IPS DF 19.7 (cell line): ENCODE results near the gene TRIM34.
"Not testable (repeated sequence)": the region's sequence is repeated elsewhere in the genome, so short reads cannot be mapped to it uniquely, and the experiment has no call there.

ENCODE experiments used
- DNase-seq: peaks from one replicate; pipeline ENCODE4 v3.0.0-alpha.2; 2013; ENCODE audit warnings: low read depth, low spot score

Gene TRIM34

DNA sequence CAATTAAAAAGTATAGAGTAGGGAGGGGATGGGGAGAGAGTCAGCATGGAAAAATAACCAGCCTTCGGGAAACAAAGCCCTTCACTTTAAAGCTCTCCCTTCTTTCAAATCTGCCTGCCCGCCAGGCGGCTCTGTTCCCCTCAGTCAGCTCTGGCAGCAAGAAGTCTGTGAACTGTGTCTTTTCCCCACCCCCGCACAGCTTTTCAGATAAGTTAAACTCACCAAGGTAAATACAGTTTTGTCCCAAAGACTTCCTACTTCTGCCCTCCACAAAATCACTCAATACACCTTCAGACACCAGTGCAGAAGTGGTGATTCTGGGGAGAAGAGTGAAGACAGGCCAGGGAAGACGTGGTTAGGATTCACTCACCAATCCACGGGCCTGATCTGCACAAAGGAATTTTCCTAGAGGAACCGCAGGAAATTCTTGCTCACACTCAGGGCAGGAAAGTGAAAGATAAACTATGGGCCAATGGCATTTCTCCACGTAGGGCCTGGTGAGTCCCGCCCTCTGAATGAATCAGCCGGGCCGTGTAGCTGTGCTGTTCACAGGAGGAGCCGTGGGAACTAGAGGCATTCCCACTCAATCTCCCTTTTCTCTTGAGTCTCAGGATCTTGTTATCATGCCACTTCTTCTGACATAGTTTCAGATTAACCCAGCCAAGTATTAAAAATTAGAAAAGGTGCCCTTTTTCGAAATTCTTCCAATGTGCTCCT lies 60.0 kb downstream of the TRIM34 start, which contains the start of gene TRIM5:
TSS of gene TRIM5 (minus strand) at position 429 of the 717 bp plus-strand sequence. CDS start 4,897 bp downstream, outside the sequence.
- peak; percentile 74 for DNase-seq

DNA sequence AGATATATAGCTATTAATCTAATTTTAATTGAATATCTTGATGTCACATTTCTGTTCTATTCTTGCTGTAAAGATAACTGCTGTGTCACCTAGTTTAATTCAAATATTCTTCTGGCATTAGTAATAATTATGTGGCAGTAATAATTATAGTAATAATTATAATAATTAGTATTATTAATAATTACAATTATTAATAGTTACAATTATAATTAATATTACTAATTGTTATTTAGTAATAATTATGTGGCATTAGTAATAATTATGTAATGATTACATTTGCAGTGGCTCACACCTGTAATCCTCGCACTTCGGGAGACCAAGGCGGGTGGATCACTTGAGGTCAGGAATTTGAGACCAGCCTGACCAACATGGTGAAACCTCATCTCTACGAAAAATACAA lies 61.6 kb downstream of the TRIM34 start:
- no peak for DNase-seq

DNA sequence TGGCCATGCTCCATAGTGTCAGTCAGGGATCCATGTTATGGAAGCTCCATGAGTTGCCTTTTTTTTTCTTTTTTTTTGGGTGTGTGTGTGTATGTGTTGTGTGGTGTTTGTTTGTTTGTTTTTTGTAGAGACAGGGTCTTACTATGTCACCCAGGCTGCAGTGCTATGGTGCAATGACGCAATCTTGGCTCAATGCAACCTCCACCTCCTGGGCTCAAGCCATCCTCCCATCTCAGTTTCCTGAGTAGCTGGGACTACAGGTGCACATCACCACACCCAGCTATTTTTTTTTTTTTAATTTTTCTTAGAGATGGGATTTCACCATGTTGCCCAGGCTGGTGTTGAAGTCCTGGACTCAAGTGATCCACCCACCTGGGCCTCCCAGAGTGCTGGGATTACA lies 63.7 kb downstream of the TRIM34 start:
- DNase-seq = no peak

DNA sequence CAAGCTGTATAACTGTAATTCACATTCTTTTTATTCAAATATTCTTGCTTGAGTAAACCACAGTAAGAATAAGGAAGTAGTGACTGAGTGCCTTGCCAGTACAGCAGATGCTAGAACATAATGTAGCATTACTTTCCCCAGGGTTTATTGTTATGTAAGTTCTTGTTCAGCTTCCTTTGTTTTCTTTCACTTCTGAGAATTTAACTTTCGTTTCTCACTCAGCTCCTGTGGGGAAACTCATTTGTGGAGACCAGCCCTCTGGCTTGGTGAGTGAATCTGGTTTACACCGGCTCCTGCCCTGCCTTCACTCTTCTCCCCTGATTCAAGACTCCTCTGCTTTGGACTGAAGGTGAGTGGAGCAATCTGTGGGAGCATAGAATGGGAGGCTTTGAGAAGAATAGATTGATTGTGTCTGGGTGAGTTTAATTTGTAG lies 64.8 kb downstream of the TRIM34 start, which contains the start of gene TRIM22:
TSS of gene TRIM22 (plus strand) at position 240 of the 433 bp plus-strand sequence. CDS start 6,443 bp downstream, outside the sequence.
- peak; percentile 57 for DNase-seq

DNA sequence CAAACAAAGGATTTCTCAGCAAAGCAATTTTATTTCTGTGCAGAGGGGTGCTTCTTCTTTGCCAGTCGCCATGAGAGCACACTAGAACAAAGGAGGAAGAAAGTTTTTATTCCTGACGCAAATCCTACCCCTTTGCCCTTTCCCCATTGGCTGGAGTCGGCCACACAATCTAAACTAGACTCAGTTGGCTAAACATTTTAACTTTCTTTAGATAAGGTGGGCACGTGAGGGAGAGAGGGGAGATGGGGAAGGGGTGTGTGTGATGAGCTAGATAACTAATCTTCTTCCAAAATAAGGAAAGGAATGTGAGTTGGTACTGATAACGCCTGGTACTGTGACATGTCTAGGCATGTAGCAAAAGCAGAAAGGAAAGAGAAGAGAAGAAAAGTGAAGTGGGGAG lies 65.4 kb downstream of the TRIM34 start:
- no peak for DNase-seq

DNA sequence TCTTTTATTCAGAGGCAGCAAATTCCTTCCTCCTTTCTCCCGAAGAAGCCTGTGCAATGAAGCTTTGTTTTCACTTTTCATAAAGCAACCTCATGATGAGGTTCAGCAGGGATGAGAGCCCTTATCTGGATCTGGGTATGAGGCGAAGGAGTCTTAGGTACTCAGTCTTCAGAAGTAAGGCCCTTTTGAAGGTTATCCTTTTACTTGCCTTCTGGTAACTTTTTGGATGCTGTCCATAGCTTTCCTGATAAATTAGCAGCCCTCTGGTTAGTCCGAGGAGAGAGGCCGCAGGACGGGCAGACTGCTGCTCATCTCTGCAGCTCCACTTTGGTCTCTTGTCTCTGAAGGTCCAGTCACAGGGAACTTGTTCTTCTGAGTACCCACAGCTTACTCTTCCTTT lies 65.9 kb downstream of the TRIM34 start:
- no peak for DNase-seq

DNA sequence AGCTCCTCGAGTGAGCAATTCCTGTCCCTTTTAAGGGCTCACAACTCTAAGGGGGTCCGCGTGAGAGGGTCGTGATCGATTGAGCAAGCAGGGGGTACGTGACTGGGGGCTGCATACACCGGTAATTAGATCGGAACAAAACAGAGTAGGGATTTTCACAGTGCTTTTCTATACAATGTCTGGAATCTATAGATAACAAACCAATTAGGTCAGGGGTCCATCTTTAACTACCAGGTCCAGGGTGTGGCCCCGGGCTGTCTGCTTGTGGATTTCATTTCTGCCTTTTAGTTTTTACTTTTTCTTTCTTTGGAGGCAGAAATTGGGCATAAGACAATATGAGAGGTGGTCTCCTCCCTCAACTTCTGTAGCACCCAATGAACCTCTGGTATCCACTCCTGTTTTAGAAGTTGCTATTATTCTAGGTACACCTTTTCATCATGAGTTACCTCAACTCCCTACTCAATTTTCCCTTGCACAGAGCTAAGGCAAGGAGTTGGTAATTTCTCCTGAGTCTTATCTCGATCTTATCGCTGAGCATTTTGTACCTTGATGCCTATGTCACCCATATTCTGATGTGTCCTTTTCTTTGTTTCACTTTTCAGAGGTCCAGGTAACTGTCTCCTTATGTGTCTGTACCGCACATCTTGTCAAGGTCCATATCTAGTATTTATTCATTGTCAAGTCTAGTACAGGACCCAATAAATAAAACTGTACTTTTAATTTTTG lies 66.6 kb downstream of the TRIM34 start:
- DNase-seq = not testable (repeated sequence)

DNA sequence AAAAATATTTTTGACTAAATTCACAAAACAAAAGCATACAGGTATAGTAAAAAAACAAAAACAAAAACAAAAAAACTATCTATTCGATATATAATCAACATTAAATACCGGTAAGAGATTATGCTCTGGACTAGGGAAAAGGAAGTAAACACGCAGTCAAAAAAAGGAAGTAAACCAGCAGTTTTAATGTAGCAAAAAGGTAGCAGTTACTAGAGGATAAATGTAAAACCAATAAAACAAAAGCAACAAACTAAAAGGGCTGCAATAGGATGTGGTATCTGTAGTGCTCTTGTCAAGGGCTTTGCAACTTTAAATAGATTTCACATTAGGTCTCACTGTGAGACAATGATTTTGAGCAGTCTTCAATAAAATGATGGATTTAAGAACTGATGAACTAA lies 67.2 kb downstream of the TRIM34 start:
- DNase-seq = no peak
